Fibroblast of pulmonary artery (primary cell): ENCODE results near the gene CDK8.
"Not testable (repeated sequence)": the region's sequence is repeated elsewhere in the genome, so short reads cannot be mapped to it uniquely, and the experiment has no call there.

ENCODE experiments used
- DNase-seq: peaks from one replicate; pipeline ENCODE4 v3.0.0-alpha.2; 2010; ENCODE audit warnings: low read depth
- H3K4me3 ChIP-seq: replicated peaks from 2 replicates; pipeline ENCODE4 v1.5.1; 2011; ENCODE audit warnings: low read depth, mild to moderate bottlenecking, control low read depth, low read length, moderate library complexity
- CTCF ChIP-seq: IDR thresholded peaks from 2 replicates; pipeline ENCODE4 v1.5.1; 2011; ENCODE audit warnings: mild to moderate bottlenecking, control low read depth, low read length, inconsistent platforms; ENCODE audit errors: missing control alignments

Gene CDK8

GRCh38 chr13:26310470-26310869, 56.5 kb downstream of the CDK8 start:
- no peak for TF ChIP-seq CTCF
- no peak for DNase-seq
- no peak overlapping the region for H3K4me3 ChIP-seq

GRCh38 chr13:26312019-26312418, 58.1 kb downstream of the CDK8 start:
- DNase-seq, result not testable (repeated sequence)

DNA sequence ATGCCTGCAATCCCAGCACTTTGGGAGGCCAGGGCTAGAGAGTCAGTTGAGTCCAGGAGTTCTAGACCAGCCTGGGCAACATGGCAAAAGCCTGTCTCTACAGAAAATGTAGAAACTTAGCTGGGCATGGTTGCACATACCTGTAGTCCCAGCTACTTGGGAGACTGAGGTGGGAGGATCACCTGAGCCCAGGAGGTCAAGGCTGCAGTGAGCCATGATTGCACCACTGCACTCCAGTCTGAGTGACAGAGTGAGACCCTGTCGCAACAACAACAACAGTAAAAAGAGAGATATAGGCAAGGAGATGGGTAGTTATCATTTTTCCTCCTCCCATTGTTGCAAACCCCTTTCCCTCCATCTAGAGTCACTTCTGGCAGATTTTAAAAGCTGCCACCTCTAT, 62.2 kb downstream of the CDK8 start:
- not testable (repeated sequence) for DNase-seq, H3K4me3 ChIP-seq

More at GRCh38 chr13:26312019-26312418, 58.1 kb downstream of the CDK8 start:
- not testable (repeated sequence) for H3K4me3 ChIP-seq

DNA sequence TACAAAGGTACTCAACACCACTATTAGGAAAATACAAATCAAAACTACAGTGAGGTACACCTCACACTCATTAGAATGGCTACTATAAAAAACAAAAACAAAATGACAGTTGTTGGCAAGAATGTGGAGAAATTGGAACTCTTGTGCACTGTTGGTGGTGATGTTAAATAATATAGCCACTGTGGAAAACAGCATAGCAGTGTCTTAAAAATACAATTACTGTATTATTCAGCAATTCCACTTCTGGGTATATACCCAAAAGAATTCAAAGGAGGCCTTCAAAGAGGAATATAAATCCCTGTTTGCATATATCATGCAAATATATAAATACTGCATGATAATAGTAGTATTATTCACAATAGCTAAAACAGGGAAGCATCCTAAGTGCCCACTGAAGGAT, 66.8 kb downstream of the CDK8 start:
- no peak overlapping the region for H3K4me3 ChIP-seq
- no peak for DNase-seq

DNA sequence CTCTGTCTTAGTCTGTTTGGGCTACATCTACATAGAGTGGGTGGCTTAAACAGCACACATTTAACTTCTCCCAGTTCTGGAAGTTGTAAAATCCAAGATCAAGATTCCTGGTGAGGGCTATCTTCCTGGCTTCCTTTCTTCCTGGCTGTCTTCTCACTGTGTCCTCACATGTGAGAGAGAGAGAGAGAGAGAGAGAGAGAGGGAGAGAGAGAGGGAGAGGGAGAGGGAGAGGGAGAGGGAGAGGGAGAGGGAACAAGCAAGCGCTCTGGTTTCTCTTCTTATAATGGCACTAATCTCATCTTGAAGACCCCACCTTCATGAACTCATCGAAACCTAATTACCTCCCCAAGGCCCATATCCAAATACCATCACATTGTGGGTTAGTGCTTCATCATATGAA, 69.2 kb downstream of the CDK8 start:
- no peak for DNase-seq
- H3K4me3 ChIP-seq, result no peak overlapping the region
- no peak for TF ChIP-seq CTCF

More for the DNA sequence above, 66.8 kb downstream of the CDK8 start:
- no peak for TF ChIP-seq CTCF

DNA sequence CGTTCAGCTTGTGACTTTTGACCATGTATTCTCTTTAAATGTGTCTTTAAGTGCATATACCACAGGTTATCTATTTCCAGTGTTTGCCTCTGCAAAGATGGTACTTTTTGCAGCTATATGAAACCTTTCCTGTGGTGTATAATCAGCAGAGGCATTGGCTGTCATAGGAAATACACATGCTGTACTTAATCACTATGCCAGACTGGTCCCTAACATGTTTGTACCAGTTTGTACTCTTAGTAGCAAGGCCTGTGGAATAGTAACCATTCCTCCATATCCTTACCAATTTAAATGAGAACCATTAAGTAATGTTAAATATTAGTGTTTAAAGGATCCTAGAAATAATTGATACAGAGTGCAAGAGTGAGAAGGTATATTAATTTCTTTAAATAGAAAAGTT, 69.8 kb downstream of the CDK8 start:
- H3K4me3 ChIP-seq, result no peak overlapping the region
- no peak for TF ChIP-seq CTCF
- DNase-seq, result no peak

- no peak for TF ChIP-seq CTCF
- H3K4me3 ChIP-seq, result no peak overlapping the region
Observed at GRCh38 chr13:26324294-26324693, 70.4 kb downstream of the CDK8 start.

GRCh38 chr13:26324867-26325266, 70.9 kb downstream of the CDK8 start:
- no peak for DNase-seq
- no peak overlapping the region for H3K4me3 ChIP-seq
- TF ChIP-seq CTCF, result no peak

More at GRCh38 chr13:26324294-26324693, 70.4 kb downstream of the CDK8 start:
- DNase-seq, result no peak
